ENCODE results near the gene OTOG.

DNA sequence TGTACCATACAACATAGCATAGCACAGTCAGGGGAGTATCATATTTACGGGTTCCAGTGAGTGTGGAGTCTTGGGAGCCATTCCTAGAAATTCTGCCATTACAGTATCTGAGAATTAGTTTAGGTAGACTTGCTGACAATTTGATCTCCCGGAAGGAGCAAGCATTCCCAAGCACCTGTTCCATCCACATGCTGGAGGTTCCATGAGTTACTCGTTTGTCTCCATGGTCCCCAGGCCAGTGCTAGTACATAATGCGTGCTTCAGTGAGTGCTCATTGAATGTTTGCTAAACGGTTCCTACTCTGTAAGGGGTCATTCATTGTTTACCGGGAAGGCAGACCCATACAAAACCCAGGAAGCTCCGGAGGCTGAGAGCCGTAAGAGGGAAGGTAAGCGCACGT is 144.9 kb downstream of the OTOG start:
- TF ChIP-seq, protein P1, sequence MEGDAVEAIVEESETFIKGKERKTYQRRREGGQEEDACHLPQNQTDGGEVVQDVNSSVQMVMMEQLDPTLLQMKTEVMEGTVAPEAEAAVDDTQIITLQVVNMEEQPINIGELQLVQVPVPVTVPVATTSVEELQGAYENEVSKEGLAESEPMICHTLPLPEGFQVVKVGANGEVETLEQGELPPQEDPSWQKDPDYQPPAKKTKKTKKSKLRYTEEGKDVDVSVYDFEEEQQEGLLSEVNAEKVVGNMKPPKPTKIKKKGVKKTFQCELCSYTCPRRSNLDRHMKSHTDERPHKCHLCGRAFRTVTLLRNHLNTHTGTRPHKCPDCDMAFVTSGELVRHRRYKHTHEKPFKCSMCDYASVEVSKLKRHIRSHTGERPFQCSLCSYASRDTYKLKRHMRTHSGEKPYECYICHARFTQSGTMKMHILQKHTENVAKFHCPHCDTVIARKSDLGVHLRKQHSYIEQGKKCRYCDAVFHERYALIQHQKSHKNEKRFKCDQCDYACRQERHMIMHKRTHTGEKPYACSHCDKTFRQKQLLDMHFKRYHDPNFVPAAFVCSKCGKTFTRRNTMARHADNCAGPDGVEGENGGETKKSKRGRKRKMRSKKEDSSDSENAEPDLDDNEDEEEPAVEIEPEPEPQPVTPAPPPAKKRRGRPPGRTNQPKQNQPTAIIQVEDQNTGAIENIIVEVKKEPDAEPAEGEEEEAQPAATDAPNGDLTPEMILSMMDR (conservative IDR thresholded peaks at IDR 0.05; ENCODE audit: low read length), result no peak
- no peak for TF ChIP-seq EZH2phosphoT487 (IDR thresholded peaks at IDR 0.05; ENCODE audit: borderline replicate concordance)
